RWPE1 (cell line): Measurements from ENCODE around the gene MYO15B.
"Not testable (repeated sequence)": the region's sequence is repeated elsewhere in the genome, so short reads cannot be mapped to it uniquely, and the experiment has no call there.

ENCODE experiments used
- CTCF ChIA-PET: fragments of 350-600 bp; sonication (Branson Sonifier 250); formaldehyde crosslinking; extraction: SDS; loops from one replicate; lab custom pipeline; 2021; lab: Yijun Ruan, JAX
- POLR2A ChIA-PET: fragments of 400-600 bp; formaldehyde crosslinking; extraction: SDS; loops from one replicate; lab custom pipeline; 2020; ENCODE audit warnings: antibody characterized with exemption; ENCODE audit not compliant: low non-redundant PET; lab: Yijun Ruan, JAX
- DNase-seq: peaks from one replicate; pipeline ENCODE4 v3.0.0; 2012; ENCODE audit warnings: low spot score
- H3K27ac ChIP-seq: fragments of 450-650 bp; 2 replicates; pipeline ENCODE4 v1.5.1; 2017
- TF ChIP-seq, protein P1 (sequence below): fragments of 450-650 bp; conservative IDR thresholded peaks from 2 replicates; pipeline ENCODE4 v1.5.1; 2017; ENCODE audit warnings: low read depth, mild to moderate bottlenecking

The MYO15B gene

DNA sequence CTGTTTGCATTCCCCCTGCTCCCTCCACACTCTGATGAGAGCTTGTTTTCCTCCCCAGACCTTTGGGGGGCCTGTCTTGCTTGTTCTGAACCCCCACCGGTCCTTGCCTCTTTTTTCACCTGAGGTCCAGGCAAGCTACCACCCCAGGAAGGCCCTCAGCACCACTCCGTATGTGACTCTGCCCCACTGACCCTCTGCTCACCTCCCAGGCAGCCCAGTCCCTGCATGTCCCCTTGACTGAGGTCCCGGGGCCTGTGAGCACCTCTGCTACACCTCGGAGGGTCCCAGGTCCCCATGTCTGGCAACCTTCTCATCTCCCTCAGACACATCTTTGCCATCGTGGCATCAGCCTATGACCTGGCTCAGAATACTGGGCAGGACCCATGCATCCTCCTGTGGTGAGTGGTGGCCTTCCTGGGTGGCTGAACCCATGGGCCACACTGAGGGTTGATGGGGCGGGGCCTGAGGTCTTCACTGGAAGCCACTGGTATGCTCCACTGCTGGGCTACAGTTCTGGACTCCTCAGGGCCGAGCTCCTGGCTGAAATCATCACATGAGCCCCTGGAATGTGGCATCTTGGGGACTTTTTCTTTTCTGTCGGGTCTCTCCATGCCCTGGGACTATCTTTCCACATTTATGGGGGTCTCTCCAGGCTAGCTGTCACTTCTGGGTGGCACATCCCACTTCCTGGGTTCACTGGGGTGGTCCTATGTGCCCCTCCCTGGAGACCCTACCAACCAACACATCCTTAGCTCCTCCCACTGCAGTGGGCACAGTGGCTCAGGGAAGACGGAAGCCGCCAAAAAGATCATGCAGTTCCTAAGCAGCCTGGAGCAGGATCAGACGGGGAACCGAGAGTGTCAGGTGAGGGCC is 3.5 kb downstream of the MYO15B start:
- peak overlapping the region; percentile 77 for H3K27ac ChIP-seq
- CTCF ChIA-PET: interaction anchor here (1.0 to 3.7 kb wide), 3 partner anchors 10 to 86 kb away, joined by 4 to 29 read pairs (median 10); partner anchors contain the start of gene SMIM5
- TF ChIP-seq, protein P1, sequence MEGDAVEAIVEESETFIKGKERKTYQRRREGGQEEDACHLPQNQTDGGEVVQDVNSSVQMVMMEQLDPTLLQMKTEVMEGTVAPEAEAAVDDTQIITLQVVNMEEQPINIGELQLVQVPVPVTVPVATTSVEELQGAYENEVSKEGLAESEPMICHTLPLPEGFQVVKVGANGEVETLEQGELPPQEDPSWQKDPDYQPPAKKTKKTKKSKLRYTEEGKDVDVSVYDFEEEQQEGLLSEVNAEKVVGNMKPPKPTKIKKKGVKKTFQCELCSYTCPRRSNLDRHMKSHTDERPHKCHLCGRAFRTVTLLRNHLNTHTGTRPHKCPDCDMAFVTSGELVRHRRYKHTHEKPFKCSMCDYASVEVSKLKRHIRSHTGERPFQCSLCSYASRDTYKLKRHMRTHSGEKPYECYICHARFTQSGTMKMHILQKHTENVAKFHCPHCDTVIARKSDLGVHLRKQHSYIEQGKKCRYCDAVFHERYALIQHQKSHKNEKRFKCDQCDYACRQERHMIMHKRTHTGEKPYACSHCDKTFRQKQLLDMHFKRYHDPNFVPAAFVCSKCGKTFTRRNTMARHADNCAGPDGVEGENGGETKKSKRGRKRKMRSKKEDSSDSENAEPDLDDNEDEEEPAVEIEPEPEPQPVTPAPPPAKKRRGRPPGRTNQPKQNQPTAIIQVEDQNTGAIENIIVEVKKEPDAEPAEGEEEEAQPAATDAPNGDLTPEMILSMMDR: no peak
- no peak for DNase-seq
- POLR2A ChIA-PET: no interaction called here

DNA sequence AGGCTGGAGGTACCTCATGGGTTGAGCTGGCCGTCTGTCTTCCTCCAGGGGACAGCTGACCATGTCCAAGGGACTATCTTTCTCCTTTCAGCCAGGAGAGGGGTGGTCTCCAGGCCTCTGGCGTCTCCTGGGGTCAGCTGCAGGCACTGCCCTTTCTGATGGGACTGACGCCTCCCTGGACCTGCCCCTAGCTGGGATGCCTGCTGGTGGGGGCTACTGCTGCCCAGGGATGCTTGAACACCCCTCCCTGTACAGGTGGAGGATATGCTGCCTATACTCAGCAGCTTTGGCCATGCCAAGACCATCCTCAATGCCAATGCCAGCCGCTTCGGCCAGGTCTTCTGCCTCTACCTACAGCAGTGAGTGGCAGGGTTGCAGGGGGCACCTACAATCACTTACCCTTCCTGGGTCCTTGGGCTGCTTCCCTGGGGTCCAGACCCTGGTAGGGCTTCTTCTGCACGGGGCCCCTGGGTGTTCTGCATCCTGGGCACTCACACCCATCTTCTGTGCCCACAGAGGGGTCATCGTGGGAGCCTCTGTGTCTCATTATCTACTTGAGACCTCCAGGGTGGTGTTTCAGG is 4.2 kb downstream of the MYO15B start:
- TF ChIP-seq, protein P1: no peak
- DNase-seq: no peak
- CTCF ChIA-PET: interaction anchor here (3.7 kb wide), 1 partner anchor 10 kb away, joined by 29 read pairs; no protein-coding TSS in a partner anchor
- no peak overlapping the region for H3K27ac ChIP-seq
- POLR2A ChIA-PET: no interaction called here

DNA sequence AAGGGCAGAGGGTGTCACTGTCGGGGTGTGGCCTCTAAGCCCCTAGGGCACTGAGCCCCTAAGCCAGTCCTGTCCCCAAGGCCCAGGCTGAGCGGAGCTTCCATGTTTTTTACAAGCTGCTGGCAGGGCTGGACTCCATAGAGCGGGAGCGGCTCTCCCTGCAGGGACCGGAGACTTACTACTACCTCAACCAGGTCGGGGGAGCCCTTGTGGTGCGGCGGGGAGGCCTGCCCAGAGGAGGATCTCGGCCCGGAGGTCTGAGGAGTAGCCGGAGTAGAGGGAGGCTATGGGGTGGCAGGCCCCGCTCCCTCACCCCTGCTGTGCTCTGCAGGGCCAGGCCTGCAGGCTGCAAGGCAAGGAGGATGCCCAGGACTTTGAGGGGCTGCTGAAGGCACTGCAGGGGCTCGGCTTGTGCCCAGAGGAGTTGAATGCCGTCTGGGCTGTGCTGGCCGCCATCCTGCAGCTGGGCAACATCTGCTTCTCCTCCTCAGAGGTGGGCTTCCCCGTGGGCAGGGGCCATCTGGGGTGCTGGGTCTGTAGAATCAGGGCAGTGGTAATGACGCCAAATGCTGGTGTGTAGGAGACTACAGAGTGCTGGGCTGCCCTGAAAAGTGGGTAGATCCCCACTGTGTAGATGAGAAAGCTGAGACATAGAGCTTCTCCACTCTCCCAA is 4.9 kb downstream of the MYO15B start:
- CTCF ChIA-PET: no interaction called here
- no peak for DNase-seq
- peak overlapping the region; percentile 22; the same call in 1 of the 2 replicates for H3K27ac ChIP-seq
- TF ChIP-seq, protein P1: no peak
- POLR2A ChIA-PET: no interaction called here

DNA sequence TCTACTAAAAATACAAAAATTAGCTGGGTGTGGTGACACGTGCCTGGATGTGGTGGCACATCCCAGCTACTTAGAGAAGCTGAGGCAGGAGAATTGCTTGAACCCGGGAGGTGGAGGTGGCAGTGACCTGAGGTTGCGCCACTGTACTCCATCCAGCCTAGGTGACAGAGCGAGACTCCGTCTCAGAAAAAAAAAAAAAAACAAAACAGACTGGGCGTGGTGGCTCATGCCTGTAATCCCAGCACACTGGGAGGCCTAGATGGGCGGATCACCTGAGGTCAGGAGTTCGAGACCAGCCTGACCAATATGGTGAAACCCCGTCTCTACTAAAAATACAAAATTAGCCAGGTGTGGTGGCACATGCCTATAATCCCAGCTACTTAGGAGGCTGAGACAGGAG is 5.8 kb downstream of the MYO15B start:
- H3K27ac ChIP-seq, DNase-seq, CTCF ChIA-PET: not testable (repeated sequence)
- POLR2A ChIA-PET: interaction anchor here (0.6 kb wide), 1 partner anchor 13 kb away, joined by 3 read pairs; no protein-coding TSS in a partner anchor

DNA sequence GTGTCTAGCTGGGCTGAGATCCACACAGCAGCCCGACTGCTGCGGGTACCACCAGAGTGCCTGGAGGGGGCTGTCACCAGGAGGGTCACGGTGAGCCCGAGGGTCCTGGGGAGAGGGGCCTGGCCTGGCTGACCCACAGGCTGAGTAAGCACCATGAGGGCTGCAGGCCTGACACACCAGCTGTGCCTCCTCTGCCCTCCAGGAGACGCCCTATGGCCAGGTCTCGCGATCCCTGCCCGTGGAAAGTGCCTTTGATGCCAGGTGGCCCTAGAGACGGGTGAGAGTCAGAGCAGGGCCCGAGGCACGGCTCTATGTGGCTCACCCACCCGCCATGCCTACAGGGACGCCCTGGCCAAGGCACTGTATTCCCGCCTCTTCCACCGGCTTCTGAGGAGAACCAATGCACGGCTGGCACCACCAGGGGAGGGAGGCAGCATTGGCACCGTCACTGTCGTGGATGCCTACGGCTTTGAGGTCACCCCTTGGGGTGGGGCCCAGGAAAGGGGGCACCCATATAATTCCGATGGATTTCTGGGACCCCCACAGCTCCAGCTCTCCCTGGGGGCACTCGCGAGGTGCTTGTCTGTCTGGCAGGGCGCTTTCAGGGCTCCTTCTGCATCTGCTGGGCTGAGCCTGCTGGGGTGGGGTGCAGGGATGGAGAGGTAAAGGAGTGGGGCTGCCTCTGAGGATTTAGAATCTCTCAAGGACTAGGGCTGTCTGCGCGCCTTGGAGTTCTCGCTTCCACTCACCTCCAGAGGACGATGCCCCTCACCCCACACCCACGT is 7.1 kb downstream of the MYO15B start:
- no peak overlapping the region for H3K27ac ChIP-seq
- POLR2A ChIA-PET: no interaction called here
- TF ChIP-seq, protein P1: no peak
- CTCF ChIA-PET: interaction anchor here (0.6 kb wide), 2 partner anchors 17 to 155 kb away, joined by 3 read pairs; no protein-coding TSS in a partner anchor
- DNase-seq: no peak

DNA sequence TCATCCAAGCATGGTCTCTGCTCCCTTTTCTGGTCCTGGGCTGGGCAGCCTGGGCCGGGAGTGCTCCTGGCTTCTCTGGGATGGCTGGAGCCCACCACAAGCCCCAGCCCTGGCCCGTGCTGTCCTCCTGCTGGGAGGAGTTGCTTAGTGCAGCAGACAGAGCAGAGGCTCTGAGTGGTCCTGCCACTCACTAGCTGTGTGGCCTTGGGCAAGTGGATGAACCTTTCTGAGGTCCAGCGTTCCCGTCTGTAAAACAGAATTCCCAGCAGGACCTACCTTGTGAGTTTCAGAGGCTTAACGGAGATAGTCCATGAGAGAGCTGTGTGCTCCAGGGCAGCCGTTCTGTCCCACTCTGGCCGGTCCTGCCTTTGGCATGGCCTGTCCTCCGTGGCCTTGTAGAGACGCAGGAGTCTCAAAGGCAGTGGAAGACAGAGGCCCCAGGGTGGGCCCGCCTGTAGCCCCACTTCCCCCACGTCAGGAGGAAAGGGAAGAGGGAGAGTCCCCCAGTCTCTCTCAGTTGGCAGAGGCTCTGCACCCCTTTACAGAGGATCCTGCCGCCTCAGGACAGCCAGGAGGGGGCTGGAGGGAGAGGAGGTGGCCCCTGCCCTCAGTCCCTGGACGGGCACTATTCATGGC is 7.8 kb downstream of the MYO15B start:
- ChIA-PET POLR2A (no interaction called here), CTCF (interaction anchor here (0.6 to 1.0 kb wide), 2 partner anchors 17 to 79 kb away, joined by 3 read pairs; partner anchors contain the start of gene TSEN54)
- TF ChIP-seq, protein P1: no peak
- DNase-seq: no peak
- no peak overlapping the region for H3K27ac ChIP-seq
